K562 treated with DMSO at 1 percent for 48 hours (cell line): ENCODE measurements around the gene PITX3. TPM values are rescaled to one million over a fixed set of nuclear protein-coding genes. Genes with fewer than 3 reads are reported as not detected.

Experiments used
- total RNA-seq: library from RNA; unstranded; fragments of 300-600 nt; gene quantifications from 2 replicates; pipeline ENCODE4 v1.2.3, GENCODE V29; 2022; ENCODE audit warnings: low replicate concordance; ENCODE audit errors: extremely low read depth

Gene PITX3
- total RNA-seq = not detected in 2 replicates

DNA sequence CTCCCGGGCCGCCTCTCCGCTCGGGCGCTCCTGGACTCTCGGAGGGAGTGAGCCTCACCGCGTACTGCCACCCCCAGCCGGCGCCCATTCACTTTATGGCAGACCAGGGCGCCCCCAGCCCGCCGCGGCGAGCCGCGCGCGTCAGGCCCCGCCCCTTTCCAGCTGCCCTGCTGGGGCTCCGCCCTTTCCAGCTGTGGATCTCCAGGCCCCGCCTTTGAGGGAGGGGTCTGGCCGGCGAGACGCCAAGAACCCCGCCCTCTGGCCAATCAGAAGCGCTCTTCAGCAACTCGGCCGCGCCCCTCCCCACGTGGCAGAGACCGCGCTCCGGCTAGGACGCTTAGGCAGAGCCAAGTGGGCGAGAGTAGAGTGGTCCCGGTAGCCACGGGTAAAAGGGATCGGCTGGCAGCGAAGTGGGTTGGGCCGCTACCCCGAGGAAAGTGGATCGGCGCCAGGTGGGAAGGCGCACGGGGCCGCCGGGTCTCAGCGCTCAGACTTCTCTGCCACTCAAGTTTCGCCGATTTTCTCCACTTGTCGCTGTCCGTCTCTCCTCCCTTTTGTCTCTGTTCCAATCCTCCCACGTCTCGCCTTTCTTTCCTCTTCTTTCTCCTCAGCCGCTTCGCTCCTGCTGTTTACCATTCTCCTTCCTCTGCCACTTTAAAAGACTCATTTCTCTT lies at the start of gene PITX3:
Gene PITX3, minus strand, starts transcription at position 69 of the 674 bp plus-strand sequence. CDS start 9,432 bp downstream, outside the sequence.

GRCh38 chr10:102245082-102245931 lies 4.0 kb upstream of the PITX3 start, which contains the start of gene GBF1:
TSS of gene GBF1 (plus strand) at chr10:102245532. CDS start at chr10:102258939, 13,407 bp downstream.

GRCh38 chr10:102225646-102226541 lies 15.4 kb downstream of the PITX3 start, which contains the start of gene ELOVL3:
TSS of gene ELOVL3 (plus strand) at chr10:102226299. CDS start at chr10:102226549, 250 bp downstream.

Other genes with a start within 250 kb of the PITX3 start
- gene ARMH3, start 185.3 kb downstream of the PITX3 start, total RNA-seq = not detected in 2 replicates
- not detected in 2 replicates for gene HPS6, start 176.2 kb downstream of the PITX3 start, total RNA-seq
- not detected in 2 replicates for gene LDB1, start 121.1 kb downstream of the PITX3 start, total RNA-seq
- not detected in 2 replicates for gene PPRC1, start 108.5 kb downstream of the PITX3 start, total RNA-seq
- gene NOLC1, start 89.1 kb downstream of the PITX3 start, total RNA-seq = not detected in 2 replicates
- gene ELOVL3, start 15.2 kb downstream of the PITX3 start, total RNA-seq = not detected in 2 replicates
- gene GBF1, start 4.0 kb upstream of the PITX3 start, total RNA-seq = 54.6 TPM in 1 of 2 replicates, not detected in the other
- not detected in 2 replicates for gene NFKB2, start 154.2 kb upstream of the PITX3 start, total RNA-seq
- gene PSD, start 177.3 kb upstream of the PITX3 start, total RNA-seq = not detected in 2 replicates
- gene FBXL15, start 179.3 kb upstream of the PITX3 start, total RNA-seq = 276 TPM in 1 of 2 replicates, not detected in the other
- gene CUEDC2, start 191.1 kb upstream of the PITX3 start, total RNA-seq = not detected in 2 replicates
- not detected in 2 replicates for gene C10orf95, start 210.0 kb upstream of the PITX3 start, total RNA-seq